ENCODE data around the gene CPOX. TPM values are rescaled to one million over a fixed set of nuclear protein-coding genes. Genes with fewer than 3 reads are reported as not detected.
A peak's percentile ranks its signal among the peaks of the same experiment; 100 is the strongest.

CPOX gene
- polyA plus RNA-seq, 1 donor from 2014 or later: 5.7 TPM

DNA sequence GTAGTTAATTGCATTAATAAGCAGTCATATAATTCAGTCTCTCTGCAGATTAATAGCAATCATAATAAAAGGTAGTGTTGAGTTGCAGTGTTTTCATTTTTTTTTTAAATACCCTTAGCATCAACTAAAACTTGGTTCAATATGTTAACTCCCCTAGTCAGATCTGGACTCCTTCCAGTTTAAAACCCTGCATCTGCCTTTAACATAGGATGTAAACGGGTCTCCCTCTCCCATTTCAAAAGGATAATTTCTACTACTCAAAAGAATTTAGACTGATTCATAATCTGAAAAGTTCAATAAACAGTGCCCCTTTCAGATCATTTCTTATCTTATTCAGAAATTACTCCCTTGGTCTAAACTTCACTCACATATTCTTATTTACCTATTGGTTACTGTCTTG is 11.4 kb downstream of the CPOX start:
- Mint-ChIP-seq H3K4me3 (no peak overlapping the region), H3K4me1 (peaks cover 0 to 3% (median 0%) of the 10 kb centered on the region in 3 donors), H3K27ac (no peak overlapping the region), H3K27me3 (no peaks in the 10 kb centered on the region), H3K9me3 (no peaks in the 10 kb centered on the region), H3K36me3 (peaks cover 2% of the 10 kb centered on the region)

DNA sequence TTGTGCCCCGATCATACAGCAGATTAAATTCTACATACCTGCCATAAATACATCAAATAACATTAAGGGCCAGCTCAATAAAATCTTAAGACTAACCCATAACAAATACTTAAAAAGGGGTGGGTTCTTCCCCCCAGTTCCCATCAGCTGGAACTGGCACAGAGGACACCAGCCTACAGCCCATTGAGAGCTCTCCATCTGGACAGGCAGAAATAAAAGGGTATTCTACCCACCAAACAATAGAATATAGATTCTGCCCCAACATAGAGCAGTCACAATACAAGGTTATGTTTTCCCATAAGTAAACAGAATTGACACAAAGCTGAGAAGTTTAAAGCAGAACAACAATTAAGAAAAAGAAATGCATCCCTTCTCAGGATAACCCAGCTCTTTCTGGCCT is 11.9 kb downstream of the CPOX start:
- Mint-ChIP-seq H3K27ac (peak overlapping the region in 1 of 3 donors; percentile 76), H3K4me3 (no peak overlapping the region), H3K9me3 (no peaks in the 10 kb centered on the region), H3K4me1 (peaks cover 0 to 4% (median 0%) of the 10 kb centered on the region in 3 donors), H3K36me3 (peaks cover 8% of the 10 kb centered on the region), H3K27me3 (no peaks in the 10 kb centered on the region)

- no peaks in the 10 kb centered on the region for H3K9me3 Mint-ChIP-seq
- peaks cover 0 to 4% (median 0%) of the 10 kb centered on the region in 3 donors for H3K4me1 Mint-ChIP-seq
- peaks cover 12% of the 10 kb centered on the region for H3K36me3 Mint-ChIP-seq
- H3K4me3 Mint-ChIP-seq: no peak overlapping the region
- H3K27me3 Mint-ChIP-seq: no peaks in the 10 kb centered on the region
- H3K27ac Mint-ChIP-seq: no peak overlapping the region
Observed at GRCh38 chr3:98580401-98581386, 12.7 kb downstream of the CPOX start.

DNA sequence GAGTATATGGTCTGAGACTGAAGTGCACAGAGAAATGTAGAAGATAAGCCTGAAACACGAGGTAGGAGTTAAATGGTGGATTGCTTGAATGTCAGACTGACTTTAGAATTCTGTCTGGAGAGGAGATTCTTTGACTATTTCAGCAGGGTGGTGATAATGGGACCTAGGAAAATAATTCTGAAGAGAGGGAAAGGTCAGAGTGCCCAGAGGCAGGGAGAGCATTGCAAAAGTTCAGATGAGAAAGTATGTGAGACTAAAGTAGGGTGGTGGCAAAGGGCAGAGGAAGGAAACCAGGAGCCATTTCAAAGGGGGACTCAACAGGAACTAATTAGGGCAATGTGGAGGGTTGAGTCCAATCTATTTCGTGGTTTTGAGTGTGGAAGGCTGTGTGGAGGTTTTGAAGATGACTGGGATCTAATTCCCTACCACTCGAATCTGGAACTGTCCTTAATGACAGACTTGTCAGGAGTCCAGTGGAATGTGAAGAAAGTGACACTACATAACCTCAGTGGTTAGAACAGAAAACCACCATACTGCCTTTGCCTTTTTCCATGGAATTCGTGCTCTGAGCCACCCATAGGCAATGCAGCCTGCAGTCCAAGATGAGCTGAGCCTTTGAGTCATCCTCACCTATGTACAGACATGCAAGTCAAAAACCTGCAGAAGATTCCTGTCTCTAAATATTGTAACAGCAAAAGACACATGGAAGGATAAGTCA is 16.1 kb downstream of the CPOX start:
- H3K4me1 Mint-ChIP-seq: peaks cover 4 to 9% (median 6%) of the 10 kb centered on the region in 3 donors
- H3K9me3 Mint-ChIP-seq: no peaks in the 10 kb centered on the region
- peaks cover 11% of the 10 kb centered on the region for H3K36me3 Mint-ChIP-seq
- H3K4me3 Mint-ChIP-seq: no peak overlapping the region
- H3K27me3 Mint-ChIP-seq: no peaks in the 10 kb centered on the region
- no peak overlapping the region for H3K27ac Mint-ChIP-seq

GRCh38 chr3:98574132-98574531 is 19.3 kb downstream of the CPOX start:
- Mint-ChIP-seq H3K9me3 (peaks cover 0 to 2% (median 0%) of the 10 kb centered on the region in 3 donors), H3K27ac (peak overlapping the region in 1 of 3 donors; percentile 65), H3K27me3 (no peaks in the 10 kb centered on the region), H3K36me3 (peaks cover 11% of the 10 kb centered on the region), H3K4me1 (peaks cover 4 to 9% (median 6%) of the 10 kb centered on the region in 3 donors), H3K4me3 (no peak overlapping the region)

- H3K4me1 Mint-ChIP-seq: peaks cover 4 to 9% (median 6%) of the 10 kb centered on the region in 3 donors
- H3K4me3 Mint-ChIP-seq: peak overlapping the region in 1 of 4 donors; percentile 77
- peaks cover 11% of the 10 kb centered on the region for H3K36me3 Mint-ChIP-seq
- peaks cover 0 to 2% (median 0%) of the 10 kb centered on the region in 3 donors for H3K9me3 Mint-ChIP-seq
- peak overlapping the region in 2 of 3 donors; percentile 11 to 41 for H3K27ac Mint-ChIP-seq
- no peaks in the 10 kb centered on the region for H3K27me3 Mint-ChIP-seq
Observed at GRCh38 chr3:98573181-98573728, 20.2 kb downstream of the CPOX start.

DNA sequence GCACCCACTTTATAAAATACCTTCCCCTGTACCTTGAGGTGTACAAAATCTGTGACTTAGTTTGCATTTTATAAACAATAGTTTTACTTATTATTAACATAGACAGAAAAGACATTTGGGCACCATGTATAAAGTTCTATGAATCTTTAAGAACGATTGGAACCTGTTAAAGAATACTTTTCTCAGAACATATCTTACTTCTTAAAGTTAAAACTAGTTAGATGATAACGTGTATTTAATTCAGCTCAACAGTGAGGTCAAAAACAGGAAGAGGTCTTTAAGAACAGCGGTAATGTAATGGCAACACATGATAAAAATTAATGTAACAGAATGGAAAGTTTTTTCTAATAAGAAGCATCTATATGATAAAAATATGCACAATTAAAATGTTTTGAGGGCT is 25.0 kb downstream of the CPOX start:
- no peaks in the 10 kb centered on the region for H3K27me3 Mint-ChIP-seq
- H3K4me3 Mint-ChIP-seq: no peak overlapping the region
- H3K36me3 Mint-ChIP-seq: peaks cover 1% of the 10 kb centered on the region
- H3K4me1 Mint-ChIP-seq: peaks cover 19 to 22% (median 20%) of the 10 kb centered on the region in 3 donors
- H3K27ac Mint-ChIP-seq: no peak overlapping the region
- peaks cover 0 to 2% (median 0%) of the 10 kb centered on the region in 3 donors for H3K9me3 Mint-ChIP-seq

- H3K36me3 Mint-ChIP-seq: no peaks in the 10 kb centered on the region
- peaks cover 22 to 23% (median 22%) of the 10 kb centered on the region in 3 donors for H3K4me1 Mint-ChIP-seq
- no peak overlapping the region for H3K27ac Mint-ChIP-seq
Observed at GRCh38 chr3:98567666-98568270, 25.6 kb downstream of the CPOX start.

GRCh38 chr3:98565843-98566242 is 27.6 kb downstream of the CPOX start:
- no peaks in the 10 kb centered on the region for H3K27me3 Mint-ChIP-seq
- no peak overlapping the region for H3K27ac Mint-ChIP-seq
- H3K36me3 Mint-ChIP-seq: no peaks in the 10 kb centered on the region
- H3K4me3 Mint-ChIP-seq: no peak overlapping the region
- peaks cover 22 to 29% (median 25%) of the 10 kb centered on the region in 3 donors for H3K4me1 Mint-ChIP-seq
- H3K9me3 Mint-ChIP-seq: peaks cover 0 to 2% (median 0%) of the 10 kb centered on the region in 3 donors

More at GRCh38 chr3:98567666-98568270, 25.6 kb downstream of the CPOX start:
- Mint-ChIP-seq H3K27me3 (no peaks in the 10 kb centered on the region), H3K4me3 (no peak overlapping the region), H3K9me3 (peaks cover 0 to 2% (median 0%) of the 10 kb centered on the region in 3 donors)

GRCh38 chr3:98565237-98565643 is 28.2 kb downstream of the CPOX start:
- Mint-ChIP-seq H3K27me3 (no peaks in the 10 kb centered on the region), H3K4me3 (peak overlapping the region in 1 of 4 donors; percentile 4), H3K36me3 (no peaks in the 10 kb centered on the region), H3K9me3 (peaks cover 0 to 2% (median 0%) of the 10 kb centered on the region in 3 donors), H3K4me1 (peaks cover 22 to 29% (median 25%) of the 10 kb centered on the region in 3 donors), H3K27ac (peak overlapping the region in 1 of 3 donors; percentile 10)

DNA sequence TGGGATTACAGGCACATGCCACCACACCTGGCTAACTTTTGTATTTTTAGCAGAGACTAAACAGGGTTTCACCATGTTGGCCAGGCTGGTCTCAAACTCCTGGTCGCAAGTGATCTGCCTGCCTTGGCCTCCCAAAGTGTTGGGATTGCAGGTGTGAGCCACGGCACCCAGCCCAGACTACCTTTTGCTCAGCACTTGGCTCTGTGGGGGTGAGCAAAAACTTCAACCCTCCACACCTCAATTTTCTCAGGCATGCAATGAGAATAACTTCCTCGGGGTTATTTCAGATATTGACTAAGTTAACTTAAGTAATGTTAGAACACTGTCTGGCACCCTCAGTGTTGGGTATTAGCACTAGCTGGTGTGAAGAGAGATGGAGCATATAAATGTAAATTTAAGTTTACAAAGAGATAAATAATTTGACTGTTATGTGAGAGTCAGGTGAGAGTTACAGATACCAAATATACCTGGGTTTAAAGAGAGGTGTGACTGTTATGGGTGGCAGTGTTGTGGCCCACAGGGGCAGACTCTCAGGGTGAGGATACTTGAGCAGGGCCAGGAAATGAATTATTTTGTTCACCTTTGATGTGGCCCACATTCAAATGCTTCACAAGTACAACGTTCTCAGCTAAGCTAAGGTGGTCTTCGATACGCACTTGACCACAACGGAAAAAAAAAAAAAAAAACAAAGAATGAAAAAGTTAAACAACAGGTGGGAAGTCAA is 29.0 kb downstream of the CPOX start:
- H3K36me3 Mint-ChIP-seq: no peaks in the 10 kb centered on the region
- no peaks in the 10 kb centered on the region for H3K27me3 Mint-ChIP-seq
- H3K27ac Mint-ChIP-seq: peak overlapping the region; percentile 90 to 93 (median 90)
- peaks cover 22 to 29% (median 25%) of the 10 kb centered on the region in 3 donors for H3K4me1 Mint-ChIP-seq
- peaks cover 0 to 4% (median 0%) of the 10 kb centered on the region in 3 donors for H3K9me3 Mint-ChIP-seq
- H3K4me3 Mint-ChIP-seq: peak overlapping the region in 3 of 4 donors; percentile 2 to 80 (median 76)

DNA sequence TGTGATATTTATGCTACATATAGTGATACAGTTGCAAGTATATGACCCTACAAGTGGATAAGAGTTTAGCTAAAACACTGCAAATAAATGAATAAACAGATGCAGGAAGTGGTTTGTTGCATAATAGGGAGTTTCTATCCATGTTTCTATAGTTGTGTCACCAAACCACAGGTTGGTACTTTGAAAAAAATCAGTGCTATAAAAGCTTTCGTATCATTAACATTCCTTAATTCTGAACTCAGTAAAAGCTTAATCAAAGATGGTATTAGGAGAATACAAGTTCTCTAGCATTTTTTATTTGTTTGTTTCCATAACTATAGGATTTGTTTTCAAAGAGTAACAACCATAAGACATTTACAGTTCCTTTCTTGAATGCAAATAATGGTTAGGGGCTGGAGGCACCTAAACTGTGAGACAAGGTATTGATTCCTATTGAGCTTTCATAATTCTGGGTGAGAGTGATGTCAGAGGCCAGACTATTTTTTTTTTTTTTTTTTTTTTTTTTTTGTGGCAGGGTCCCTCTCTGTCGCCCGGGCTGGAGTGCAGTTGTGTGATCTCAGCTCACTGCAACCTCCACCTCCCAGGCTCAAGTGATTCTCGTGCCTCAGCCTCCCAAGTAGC is 29.6 kb downstream of the CPOX start:
- Mint-ChIP-seq H3K9me3 (peaks cover 0 to 2% (median 0%) of the 10 kb centered on the region in 3 donors), H3K27ac (peak overlapping the region; percentile 90 to 93 (median 90)), H3K36me3 (no peaks in the 10 kb centered on the region), H3K4me3 (peak overlapping the region; percentile 34 to 75 (median 57)), H3K27me3 (no peaks in the 10 kb centered on the region), H3K4me1 (peaks cover 22 to 29% (median 25%) of the 10 kb centered on the region in 3 donors)

DNA sequence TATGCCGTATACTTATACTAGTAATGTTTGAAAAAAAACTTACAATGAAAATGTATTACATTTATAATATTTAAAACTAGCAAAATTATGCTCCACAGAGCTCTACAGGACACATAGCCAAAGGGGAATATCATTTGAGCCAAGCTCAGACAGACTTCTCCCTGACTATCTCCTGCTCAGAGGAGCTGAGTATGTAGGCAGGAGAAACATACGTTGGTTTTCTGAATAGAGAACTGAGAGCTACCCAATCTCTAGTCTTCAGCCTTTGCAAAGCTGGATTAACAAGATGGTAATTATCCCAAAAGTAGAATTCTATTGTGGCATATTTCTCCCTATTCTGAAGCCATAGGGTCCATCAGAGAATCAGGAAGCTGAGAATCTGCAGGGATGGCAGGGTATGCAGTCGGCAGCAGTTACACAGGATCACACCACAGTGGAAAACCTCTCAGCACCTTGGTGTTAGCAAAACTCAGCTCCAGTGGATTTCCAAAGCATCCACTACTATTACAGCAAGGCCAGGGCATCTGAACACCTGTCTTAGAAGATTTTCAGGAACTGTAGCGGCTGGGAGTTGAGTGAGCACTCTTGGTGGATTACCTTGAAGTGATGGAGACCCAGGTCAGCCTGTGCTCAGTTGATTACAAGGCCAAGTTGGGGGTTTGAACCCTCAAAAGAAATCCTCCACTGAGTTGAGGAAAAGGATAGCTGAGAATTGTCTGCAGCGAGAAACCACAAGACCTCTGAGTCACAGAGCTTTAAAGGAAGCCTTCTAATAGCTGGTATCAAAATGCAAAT is 31.5 kb downstream of the CPOX start:
- Mint-ChIP-seq H3K27ac (peak overlapping the region in 1 of 3 donors; percentile 49), H3K4me1 (peaks cover 25 to 38% (median 25%) of the 10 kb centered on the region in 3 donors), H3K9me3 (peaks cover 0 to 2% (median 0%) of the 10 kb centered on the region in 3 donors), H3K36me3 (no peaks in the 10 kb centered on the region), H3K4me3 (peak overlapping the region in 1 of 4 donors; percentile 43), H3K27me3 (peaks cover 2% of the 10 kb centered on the region)
